GM19035 (cell line): ENCODE measurements around the gene DGUOK.
"Not testable (repeated sequence)": the region's sequence is repeated elsewhere in the genome, so short reads cannot be mapped to it uniquely, and the experiment has no call there.

Experiments
- ATAC-seq: cut with Tn5 transposase; IDR thresholded peaks from one replicate; pipeline ENCODE4 v1.9.1; 2021; ENCODE audit not compliant: unreplicated experiment

DGUOK gene

DNA sequence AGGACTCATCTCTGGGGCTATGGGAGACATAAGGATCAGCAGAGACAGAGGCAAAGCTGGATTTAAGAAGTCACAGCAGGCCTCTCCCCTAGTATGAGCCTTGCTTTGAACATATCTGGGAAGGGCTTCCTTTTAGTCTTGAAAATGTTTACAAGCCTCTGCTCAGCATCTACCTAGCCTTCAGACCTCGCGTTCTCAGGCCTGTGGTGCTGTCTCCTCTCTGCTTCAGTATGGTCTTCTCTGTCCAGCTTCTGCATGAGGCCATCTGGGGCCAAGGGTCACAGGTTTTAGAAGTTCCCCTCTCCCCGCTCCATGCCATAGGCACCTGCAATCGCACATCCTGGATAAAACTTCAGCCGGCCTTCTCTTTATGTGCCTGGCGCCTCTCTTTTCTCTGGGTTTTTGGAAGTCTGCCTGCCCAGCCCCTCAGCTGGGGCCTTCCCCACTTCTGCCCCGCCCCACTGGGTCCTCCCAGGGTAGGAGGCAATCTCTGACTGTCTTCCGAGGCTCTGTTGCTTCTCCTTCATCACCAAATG, 26.8 kb upstream of the DGUOK start:
- ATAC-seq = no peak

DNA sequence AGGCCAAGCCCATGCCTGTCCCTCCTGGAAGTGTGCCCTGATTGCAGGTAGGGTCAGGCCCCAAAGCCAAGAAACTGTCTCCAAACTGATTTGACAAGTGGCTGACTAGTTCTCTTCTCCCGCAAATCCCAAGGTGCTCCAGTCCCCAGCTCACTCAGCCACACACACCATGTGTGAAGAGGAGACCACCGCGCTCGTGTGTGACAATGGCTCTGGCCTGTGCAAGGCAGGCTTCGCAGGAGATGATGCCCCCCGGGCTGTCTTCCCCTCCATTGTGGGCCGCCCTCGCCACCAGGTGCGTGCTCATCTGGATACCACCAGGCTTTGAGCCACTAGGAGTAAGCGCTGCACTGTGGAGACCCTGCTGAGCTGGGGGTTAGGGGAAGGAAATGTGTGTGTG, 25.5 kb upstream of the DGUOK start:
- no peak for ATAC-seq

DNA sequence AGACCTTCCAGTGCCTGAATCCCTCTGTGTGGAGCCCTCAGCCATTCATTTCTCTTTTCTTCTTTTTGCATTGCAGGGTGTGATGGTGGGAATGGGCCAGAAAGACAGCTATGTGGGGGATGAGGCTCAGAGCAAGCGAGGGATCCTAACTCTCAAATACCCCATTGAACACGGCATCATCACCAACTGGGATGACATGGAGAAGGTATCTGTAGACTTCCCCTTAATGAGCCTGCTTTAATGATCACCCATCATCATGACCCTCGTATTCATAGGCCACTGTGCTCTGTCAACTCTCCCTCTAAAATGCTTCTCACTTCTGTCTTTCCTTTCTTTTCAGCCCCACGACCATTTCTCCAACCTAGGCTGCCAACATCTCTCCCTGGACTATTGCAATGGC, 24.4 kb upstream of the DGUOK start:
- no peak for ATAC-seq

DNA sequence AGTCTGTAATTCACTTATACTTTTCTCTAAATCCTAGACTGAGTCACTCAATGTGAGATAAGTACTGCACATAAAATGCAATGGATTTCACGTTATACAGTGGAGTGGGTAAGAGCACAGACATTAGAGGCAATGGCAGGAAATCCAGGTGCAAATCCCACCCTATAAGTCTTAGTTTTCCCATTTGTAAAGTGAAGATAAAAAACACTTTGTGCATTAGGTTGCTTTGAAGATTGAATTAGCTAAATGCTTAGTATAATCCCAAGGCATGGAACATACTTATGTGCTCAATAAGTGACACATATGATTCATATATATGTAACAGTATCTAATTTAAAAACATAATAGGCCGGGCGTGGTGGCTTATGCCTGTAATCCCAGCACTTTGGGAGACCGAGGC, 23.4 kb upstream of the DGUOK start:
- ATAC-seq = no peak

DNA sequence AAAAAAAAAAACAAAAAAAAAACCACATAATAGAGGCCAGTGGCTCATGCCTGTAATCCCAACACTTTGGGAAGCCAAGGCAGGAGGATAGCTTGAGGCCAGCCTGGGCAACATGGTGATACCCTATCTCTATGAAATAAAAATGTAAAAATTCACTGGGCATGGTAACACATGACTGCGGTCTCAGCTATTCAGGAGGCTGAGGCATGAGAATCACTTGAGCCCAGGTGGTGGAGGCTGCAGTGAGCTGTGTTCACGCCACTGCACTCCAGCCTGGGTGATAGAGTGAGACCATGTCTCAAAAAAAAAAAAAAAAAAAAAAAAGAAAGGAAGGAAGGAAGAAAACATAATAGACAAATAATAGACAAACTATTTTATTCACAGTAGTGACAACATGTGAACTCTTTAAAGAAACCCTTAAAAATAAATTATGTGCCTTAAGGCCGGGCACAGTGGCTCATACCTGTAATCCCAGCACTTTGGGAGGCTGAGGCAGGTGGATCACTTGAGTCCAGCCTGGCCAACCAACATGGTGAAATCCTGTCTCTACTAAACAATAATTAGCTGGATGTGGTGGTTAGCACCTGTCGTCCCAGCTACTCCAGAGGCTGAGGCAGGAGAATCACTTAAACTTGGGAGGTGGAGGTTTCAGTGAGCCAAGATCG, 22.6 kb upstream of the DGUOK start:
- not testable (repeated sequence) for ATAC-seq

DNA sequence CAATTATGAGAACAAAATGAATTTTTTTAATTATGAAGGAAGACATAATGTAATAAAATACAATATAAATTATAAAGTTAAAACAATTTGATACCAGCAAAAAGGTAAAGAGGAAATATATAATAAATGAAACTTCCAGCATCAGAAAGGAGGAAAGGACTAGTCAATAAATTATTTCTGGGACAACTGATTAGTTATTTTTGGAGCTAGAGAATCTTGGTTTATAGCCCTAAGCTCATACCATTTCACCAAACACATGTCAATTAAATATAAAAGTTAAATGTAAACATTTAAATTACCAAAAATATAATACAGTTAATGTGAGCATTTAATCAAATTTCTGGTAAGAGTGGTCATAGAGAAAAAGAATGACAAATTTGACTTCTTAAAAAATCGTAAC, 21.7 kb upstream of the DGUOK start:
- ATAC-seq = no peak

DNA sequence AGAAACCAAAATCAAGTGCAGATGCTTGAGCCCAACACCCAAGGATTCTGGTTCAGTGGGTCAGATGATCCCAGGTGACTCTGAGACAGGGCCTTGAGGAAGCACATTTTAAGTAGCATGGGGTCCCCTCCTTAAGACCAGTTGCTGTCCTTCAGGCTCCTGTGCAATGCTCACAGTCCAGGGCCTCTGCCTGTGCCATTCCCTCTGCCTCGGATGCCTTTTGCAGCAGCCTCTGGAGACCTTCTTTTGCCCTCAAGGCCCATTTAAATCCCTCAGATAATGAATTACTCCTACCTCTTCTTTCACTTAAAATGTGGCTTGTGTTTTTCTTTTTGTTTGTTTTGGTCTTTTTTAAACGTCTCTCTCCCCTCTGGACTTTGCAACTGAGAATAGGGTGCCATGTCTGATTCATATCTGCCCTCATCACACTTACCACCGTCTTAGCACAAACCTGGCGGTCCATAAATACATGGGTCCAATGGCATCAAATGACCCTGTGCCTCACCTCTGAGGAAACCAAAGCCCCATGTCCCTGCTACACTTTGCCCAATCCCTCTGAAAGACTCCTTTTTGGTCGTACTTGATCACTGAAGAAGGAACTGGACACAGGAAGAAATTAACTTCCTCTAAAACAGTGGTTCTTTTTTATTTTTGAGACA, 19.7 kb upstream of the DGUOK start:
- no peak for ATAC-seq

DNA sequence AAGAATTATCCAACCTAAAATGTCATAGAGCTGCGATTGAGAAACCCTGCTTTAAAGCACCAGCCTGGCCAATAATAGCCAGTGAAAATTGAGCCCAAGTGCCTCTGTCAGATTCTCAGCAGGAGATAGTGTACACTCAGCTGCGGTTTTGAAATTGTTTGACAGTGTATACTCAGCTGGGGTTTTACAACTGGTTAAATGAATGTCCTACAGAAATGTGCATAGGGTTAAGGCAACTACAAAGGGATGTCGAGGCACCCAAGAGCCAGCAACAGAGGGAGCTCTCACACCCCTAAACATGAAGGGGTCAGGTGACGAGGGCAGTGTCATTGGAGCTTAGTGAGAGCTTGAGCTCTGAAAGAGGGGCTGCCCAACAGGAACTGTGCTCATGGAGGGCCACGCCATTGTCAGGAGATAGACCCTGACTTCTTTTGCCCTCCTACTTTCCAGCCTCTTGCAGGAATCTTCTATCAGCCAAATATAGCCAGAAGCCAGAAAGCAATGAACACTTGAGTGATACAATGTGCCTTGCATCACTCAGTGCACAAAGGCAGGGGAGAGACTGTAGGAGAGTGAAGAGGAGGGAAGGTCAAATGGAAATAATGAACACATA, 18.7 kb upstream of the DGUOK start:
- no peak for ATAC-seq

DNA sequence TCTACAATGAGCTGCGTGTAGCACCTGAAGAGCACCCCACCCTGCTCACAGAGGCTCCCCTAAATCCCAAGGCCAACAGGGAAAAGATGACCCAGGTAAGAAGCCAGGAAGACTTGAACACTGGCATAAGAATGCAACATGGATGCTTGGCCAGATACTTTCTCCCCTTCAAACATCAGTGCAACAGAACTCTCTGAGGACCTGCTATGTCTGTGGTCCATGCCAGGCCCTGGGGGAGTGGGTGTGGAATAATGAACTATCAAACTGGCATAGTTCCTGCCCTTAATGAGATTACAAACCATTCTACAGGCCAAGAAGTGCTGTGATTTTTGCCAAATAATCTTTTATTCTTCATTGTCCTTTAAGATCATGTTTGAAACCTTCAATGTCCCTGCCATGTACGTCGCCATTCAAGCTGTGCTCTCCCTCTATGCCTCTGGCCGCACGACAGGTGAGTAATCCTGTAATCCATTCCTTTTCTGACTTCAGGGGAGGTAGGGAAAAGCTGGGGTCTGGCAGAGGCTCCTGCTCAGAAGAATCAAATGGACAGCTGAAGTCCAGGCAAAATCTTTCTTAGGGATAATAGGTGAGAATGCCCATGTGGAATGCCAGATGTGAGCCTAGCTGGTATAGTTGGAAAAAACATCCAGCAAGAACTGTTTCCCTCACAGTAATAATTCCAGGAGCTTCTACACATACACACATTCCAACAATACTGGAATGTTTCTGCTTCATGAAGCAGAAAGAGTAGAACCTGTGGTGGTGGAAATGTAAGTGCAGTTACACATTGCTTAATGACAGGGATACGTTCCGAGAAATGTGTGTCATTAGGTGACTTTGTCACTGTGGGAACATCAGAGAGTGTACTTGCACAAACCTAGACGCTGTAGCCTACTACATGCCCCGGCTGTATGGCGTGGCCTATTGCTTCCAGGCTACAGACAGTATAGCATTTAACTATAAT, 17.7 kb upstream of the DGUOK start:
- no peak for ATAC-seq

DNA sequence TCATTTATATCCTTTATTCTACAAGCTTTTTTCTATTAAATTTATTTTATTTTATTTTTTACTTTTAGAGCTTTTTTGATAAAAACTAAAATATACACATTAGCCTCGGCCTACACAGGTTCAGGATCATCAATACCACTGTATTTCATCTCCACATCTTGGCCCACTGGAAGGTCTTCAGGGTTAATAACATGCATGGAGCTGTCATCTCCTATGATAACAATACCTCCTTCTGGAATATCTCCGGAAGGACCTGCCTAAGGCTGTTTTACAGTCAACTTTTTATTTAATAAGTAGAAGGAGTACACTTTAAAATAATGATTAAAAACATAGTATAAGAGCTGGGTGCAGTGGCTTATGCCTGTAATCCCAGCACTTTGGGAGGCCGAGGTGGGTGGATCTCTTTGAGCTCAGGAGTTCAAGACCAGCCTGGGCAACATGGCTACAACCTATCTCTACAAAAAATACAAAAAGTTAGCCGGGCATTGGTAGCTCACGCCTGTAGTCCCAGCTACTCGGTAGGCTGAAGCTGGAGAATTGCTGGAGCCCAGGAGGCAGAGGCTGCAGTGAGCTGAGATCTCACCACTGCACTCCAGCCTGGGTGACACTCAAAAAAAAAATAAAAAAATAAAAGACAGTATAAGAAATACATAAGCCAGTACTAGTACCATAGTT, 15.7 kb upstream of the DGUOK start:
- no peak for ATAC-seq

DNA sequence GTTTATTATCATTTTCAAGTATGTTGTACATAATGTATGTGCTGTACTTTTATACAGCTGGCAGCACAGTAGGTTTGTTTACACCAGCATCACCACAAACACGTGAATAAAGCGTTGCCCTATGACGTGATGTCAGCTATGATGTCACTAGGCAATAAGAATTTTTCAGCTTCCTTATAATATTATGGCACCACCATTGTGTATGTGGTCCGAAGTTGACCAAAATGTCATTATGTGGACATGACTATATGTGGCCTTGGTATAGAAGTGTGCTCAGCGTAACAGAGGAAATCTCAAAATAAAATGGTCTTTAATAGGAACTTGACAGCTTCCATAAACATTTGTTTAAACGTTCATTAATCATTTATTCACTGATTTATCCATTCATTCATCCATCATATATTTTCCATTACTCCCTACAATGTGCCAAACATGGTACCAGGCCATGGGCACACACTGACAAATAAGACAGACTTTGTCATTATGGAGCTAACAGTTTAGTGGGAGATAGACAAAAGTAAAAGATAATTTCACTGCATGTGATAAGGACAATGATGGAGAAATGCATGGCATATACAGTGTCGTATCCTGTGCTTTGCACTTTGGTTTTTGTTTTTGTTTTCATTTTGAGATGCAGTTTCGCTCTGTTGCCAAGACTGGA, 15.0 kb upstream of the DGUOK start:
- no peak for ATAC-seq

DNA sequence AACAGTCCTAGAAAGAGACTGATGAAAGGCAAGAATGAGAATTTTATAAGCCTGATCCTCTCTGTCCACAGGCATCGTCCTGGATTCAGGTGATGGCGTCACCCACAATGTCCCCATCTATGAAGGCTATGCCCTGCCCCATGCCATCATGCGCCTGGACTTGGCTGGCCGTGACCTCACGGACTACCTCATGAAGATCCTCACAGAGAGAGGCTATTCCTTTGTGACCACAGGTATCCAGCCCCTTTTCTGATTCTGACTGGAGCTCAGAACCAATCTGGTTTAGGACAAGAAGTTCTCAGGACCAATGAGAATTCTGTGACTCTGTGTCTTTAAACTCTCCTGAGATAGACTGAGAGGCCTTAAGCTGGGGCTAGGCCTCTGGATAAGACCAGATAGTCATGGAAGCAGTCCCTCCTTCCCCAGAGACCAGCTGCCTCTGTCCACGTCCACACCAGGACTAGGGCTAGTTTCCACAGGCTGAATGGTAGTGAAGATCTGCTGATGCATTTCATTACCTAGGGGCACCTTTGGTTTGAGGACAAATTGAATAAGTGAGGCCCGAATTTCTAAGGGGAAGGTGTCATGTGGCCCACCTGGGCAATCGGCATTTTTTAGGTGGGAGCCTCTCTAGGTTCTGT, 13.1 kb upstream of the DGUOK start:
- no peak for ATAC-seq

DNA sequence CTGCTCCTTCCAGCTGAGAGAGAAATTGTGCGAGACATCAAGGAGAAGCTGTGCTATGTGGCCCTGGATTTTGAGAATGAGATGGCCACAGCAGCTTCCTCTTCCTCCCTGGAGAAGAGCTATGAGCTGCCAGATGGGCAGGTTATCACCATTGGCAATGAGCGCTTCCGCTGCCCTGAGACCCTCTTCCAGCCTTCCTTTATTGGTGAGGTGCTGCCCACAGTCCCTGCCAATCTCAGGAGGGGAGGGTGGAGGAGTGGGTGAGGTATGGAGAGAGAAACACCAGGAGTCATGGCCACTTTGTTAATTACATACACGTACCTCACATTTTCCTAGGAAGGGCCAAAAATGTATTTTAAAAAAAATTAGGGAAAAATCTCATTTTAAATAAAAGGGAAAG, 12.0 kb upstream of the DGUOK start:
- no peak for ATAC-seq

DNA sequence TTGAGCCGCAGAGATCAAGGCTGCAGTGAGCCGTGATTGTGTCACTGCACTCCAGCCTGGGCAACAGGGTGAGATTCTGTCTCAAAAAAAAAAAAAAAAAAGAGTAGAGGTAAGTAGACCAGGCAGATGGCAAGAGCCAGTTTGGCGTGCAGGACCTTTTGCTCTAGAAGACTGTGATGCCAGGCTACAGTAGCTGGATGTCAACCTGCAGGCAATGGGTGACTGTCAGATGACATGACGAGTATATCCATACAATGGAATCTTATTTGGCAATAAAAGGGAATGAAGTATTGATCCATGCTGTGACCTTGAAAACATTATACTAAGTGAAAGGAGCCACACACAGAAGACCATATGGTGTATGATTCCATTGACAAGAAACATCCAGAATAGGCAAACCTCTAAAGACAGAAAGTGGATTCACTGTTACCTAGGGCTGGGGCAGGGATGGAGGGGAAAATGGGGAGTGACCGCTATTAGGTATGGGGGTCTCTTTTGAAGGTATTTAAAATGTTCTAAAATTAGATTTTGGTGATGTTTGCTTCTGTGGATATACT, 11.2 kb upstream of the DGUOK start:
- ATAC-seq = no peak

DNA sequence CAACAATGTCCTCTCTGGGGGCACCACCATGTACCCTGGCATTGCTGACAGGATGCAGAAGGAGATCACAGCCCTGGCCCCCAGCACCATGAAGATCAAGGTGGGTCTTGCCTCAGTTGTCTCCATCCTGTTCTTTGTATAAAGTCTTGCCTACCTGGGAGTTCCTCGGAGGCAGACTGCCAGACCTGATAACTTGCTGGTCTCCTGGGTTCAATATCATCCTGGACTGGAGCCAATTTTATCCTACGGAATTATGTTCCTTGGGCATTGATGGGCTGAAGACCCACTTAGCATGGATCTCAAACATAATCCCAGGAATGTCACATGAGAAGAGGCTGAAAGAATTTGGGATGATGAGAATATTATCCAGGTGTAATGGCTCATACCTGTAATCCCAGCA, 10.0 kb upstream of the DGUOK start:
- ATAC-seq = no peak

DNA sequence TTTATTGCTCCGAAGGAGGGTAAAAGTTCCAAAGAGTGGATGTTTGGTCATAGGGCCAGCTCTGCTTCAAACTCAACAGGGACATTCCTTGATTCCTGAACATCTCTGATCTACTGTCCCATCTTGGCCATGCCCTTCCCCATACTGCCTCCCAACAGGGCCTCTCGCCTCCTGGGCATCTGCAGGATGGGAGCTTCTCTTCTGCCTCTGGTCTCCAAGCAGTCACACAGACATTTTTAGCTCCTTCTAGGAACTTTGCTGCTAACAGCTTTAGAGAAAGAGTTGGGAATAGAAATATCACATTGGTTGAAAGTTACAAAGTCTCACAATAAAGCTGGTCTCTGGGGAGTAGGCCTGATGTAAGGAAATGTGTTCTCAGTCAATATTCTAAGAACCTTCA, 9.4 kb upstream of the DGUOK start:
- no peak for ATAC-seq

DNA sequence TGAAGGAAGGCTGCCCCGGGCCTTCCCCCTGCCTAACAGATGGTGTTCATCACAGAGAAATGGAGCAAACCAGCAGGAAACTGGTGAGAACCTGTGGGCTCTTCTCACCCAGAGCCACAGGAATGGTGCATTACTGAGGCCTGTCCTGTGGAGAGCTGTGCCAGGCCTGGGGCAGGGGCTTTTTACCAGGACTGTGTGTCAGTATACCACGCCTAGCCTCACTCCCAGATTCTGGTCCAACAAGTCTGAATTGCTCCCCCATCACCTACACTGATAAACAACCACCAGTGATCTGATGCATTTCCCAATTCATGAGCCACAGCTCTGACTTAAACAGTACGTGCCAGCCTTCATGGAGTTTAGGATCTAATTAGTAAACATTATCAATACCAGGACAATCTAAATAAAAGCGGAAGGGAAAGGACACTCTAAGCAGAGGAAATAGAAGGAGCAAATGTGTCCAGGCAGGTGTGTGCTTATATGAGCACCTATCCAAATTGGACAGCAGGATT, 8.9 kb upstream of the DGUOK start:
- ATAC-seq = no peak

DNA sequence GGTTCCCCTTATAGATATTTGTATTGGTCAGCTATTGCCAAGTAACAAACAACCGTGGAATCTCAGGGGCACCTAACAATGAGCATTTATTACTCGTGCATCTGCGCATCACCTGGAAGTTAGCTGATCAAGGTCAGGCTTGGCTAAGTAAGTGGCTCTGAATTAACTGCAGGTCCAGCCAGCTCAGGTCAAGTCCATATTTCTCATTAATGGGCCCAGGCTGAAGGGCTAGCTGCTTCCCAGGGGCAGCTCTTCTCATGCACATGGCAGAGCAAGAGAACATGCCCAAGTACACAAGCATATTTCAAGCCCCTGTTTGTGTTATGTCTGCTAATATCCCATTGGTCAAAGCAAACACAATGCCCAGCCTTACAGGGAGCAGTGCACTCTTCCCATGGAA, 7.8 kb upstream of the DGUOK start:
- ATAC-seq = no peak

DNA sequence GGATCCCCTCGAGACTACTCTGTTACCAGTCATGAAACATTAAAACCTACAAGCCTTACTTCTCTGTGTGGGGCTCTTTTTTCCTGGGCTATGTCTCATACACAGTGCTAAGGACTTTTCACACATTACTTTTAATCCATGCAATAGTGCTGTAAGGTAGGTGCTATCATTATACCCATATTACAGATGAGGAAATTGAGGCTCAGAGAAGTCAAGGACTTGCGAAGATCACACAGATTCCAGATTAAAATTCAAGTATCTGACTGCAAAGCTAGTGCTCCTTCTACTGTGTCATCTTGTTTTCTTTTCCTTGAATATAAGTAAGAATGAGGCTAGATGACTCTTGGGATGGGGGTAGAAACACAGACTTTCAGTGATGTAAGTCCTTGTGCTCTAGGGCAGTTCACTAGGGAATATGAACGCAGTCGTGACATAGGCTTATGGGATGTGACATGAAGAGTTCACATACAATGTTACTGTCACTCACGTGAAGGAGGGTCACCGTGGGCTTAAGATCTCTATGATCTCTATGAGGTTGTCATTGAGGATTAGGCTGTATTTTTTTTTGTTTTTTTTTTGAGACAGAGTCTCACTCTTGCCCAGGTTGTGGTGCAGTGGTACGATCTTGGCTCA, 7.0 kb upstream of the DGUOK start:
- ATAC-seq = no peak
